Measurements from ENCODE around the gene CACNA2D2.

Gene CACNA2D2

GRCh38 chr3:50503504-50504342, at the start of gene CACNA2D2:
CACNA2D2 (minus strand) TSS chr3:50503634; CDS start chr3:50503423, 211 bp downstream.
- no peak for TF ChIP-seq CTCF (IDR thresholded peaks at IDR 0.05; ENCODE audit: low read length)
- no peak for TF ChIP-seq EZH2 (optimal IDR thresholded peaks at IDR 0.05; ENCODE audit: low read depth, low read length)
- no peak for TF ChIP-seq EZH2phosphoT487 (IDR thresholded peaks at IDR 0.05; ENCODE audit: low read length)
- H3F3A ChIP-seq (ENCODE audit: insufficient read depth, low read length): no peaks in the 10 kb centered on the region
- DNase-seq: peak; percentile 37
- no peaks in the 10 kb centered on the region for H3K9me2 ChIP-seq (replicated peaks; ENCODE audit: insufficient read depth, low read length)
- H3K4me2 ChIP-seq (ENCODE audit: low read depth, low read length): no peak within 1 kb of the TSS; the same call in 1 of the 2 replicates
- no peak within 1 kb of the TSS for H3K9ac ChIP-seq (ENCODE audit: low read length)
- no peaks in the 10 kb centered on the region for H4K20me1 ChIP-seq (ENCODE audit: insufficient read depth, low read length)
- H3K27me3 ChIP-seq (replicated peaks; ENCODE audit: insufficient read depth, low read length): peaks cover 88% of the 10 kb centered on the region
- H3K36me3 ChIP-seq (replicated peaks; ENCODE audit: insufficient read depth, low read length): no peaks in the 10 kb centered on the region
- no peak within 1 kb of the TSS for H3K4me3 ChIP-seq (ENCODE audit: low read length)
- no peak within 1 kb of the TSS for H3K27ac ChIP-seq (ENCODE audit: low read length)
- H3K9me3 ChIP-seq (replicated peaks; ENCODE audit: insufficient read depth, low read length): no peaks in the 10 kb centered on the region
- H3K4me1 ChIP-seq (ENCODE audit: low read length): no peaks in the 10 kb centered on the region
- no peaks in the 10 kb centered on the region for H3K79me2 ChIP-seq (ENCODE audit: low read length)
- H2AFZ ChIP-seq (ENCODE audit: low read length): no peak within 1 kb of the TSS

DNA sequence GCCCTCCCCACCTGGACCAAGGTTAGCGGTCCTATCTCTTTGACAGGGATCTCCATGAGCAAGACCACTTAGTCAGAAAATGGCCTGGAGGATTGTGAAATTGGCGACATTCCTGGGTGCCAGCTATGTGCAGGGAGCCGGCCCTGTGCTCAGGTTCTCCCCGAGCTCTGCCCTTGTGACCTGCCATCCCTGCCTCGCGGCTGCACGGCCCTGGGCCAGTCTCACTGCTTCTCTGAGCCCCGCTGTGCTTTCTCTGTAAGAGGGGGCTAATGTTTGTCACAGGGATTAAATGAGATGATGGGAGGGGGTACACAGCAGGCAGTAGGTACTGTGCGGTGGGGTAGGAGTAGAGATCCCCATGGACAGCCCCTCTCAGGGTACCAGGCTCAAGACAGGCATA, 49.2 kb upstream of the CACNA2D2 start:
- H3K4me3 ChIP-seq (ENCODE audit: low read length): no peak overlapping the region
- H3K4me2 ChIP-seq (ENCODE audit: low read depth, low read length): no peak overlapping the region
- H3F3A ChIP-seq (ENCODE audit: insufficient read depth, low read length): no peaks in the 10 kb centered on the region
- no peaks in the 10 kb centered on the region for H3K9me3 ChIP-seq (replicated peaks; ENCODE audit: insufficient read depth, low read length)
- no peaks in the 10 kb centered on the region for H3K4me1 ChIP-seq (ENCODE audit: low read length)
- TF ChIP-seq EZH2phosphoT487 (IDR thresholded peaks at IDR 0.05; ENCODE audit: low read length) (no peak), CTCF (IDR thresholded peaks at IDR 0.05; ENCODE audit: low read length) (no peak), EZH2 (optimal IDR thresholded peaks at IDR 0.05; ENCODE audit: low read depth, low read length) (no peak)
- no peak overlapping the region for H3K9ac ChIP-seq (ENCODE audit: low read length)
- no peak overlapping the region for H2AFZ ChIP-seq (ENCODE audit: low read length)
- DNase-seq: no peak
- H4K20me1 ChIP-seq (ENCODE audit: insufficient read depth, low read length): no peaks in the 10 kb centered on the region
- no peaks in the 10 kb centered on the region for H3K9me2 ChIP-seq (replicated peaks; ENCODE audit: insufficient read depth, low read length)
- peaks cover 32% of the 10 kb centered on the region for H3K27me3 ChIP-seq (replicated peaks; ENCODE audit: insufficient read depth, low read length)
- no peaks in the 10 kb centered on the region for H3K36me3 ChIP-seq (replicated peaks; ENCODE audit: insufficient read depth, low read length)
- H3K79me2 ChIP-seq (ENCODE audit: low read length): no peaks in the 10 kb centered on the region
- no peak overlapping the region for H3K27ac ChIP-seq (ENCODE audit: low read length)

GRCh38 chr3:50551681-50552435, 48.4 kb upstream of the CACNA2D2 start:
- H3F3A ChIP-seq (ENCODE audit: insufficient read depth, low read length): no peaks in the 10 kb centered on the region
- H4K20me1 ChIP-seq (ENCODE audit: insufficient read depth, low read length): no peaks in the 10 kb centered on the region
- H3K4me3 ChIP-seq (ENCODE audit: low read length): no peak overlapping the region
- H3K4me2 ChIP-seq (ENCODE audit: low read depth, low read length): no peak overlapping the region
- peaks cover 32% of the 10 kb centered on the region for H3K27me3 ChIP-seq (replicated peaks; ENCODE audit: insufficient read depth, low read length)
- no peaks in the 10 kb centered on the region for H3K9me3 ChIP-seq (replicated peaks; ENCODE audit: insufficient read depth, low read length)
- TF ChIP-seq CTCF (IDR thresholded peaks at IDR 0.05; ENCODE audit: low read length) (peak; percentile 19; the same call in 1 of the 2 replicates), EZH2phosphoT487 (IDR thresholded peaks at IDR 0.05; ENCODE audit: low read length) (no peak)
- H3K27ac ChIP-seq (ENCODE audit: low read length): no peak overlapping the region
- no peak overlapping the region for H2AFZ ChIP-seq (ENCODE audit: low read length)
- no peaks in the 10 kb centered on the region for H3K4me1 ChIP-seq (ENCODE audit: low read length)
- no peaks in the 10 kb centered on the region for H3K36me3 ChIP-seq (replicated peaks; ENCODE audit: insufficient read depth, low read length)
- no peaks in the 10 kb centered on the region for H3K9me2 ChIP-seq (replicated peaks; ENCODE audit: insufficient read depth, low read length)
- no peak overlapping the region for H3K9ac ChIP-seq (ENCODE audit: low read length)
- DNase-seq: no peak
- no peaks in the 10 kb centered on the region for H3K79me2 ChIP-seq (ENCODE audit: low read length)
